ACHN (cell line): ENCODE data around the gene IKZF3.

Experiments used
- DNase-seq: peaks from one replicate; pipeline ENCODE4 v3.0.0-alpha.2; 2015
- in situ Hi-C: cut with HindIII; loops from 2 replicates; pipeline ENCODE4 v1.10.0; 2017; ENCODE audit warnings: low sequenced_read_pairs, low pct_ligation_motif_present, low pct_unique_long_range_greater_than_20kb

IKZF3 gene

DNA sequence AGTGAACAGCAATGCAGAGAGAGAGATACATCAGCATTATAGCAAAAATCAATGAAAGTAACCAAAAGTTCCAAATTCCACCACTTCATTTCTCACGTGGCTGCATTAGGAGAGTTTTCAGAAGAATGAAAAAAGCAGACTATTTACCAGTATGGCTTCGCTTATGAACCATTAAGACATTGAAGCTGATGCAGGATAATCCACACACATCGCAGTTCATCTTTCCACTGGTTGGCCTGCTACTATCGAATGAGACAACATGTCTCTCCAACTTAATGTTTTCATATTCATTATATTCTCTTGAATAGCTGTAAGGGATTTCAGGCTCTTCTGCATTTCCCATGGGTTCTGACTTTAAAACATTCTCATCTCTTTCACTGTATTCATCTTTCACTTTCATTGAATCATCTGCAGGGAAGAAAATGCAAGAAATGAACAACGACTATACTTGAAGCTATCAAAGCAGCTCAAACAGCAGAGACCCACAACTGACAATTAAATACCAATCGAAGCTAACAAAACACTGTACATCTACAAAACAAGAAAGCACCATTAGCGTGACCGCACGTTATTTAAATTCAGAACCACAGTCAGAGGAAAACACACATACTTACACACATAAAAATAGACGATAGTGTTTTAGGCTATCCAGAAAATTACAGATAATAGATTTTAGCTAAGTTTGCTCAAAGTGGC lies 71.4 kb downstream of the IKZF3 start:
- in situ Hi-C loops = no loop called here
- no peak for DNase-seq

- in situ Hi-C loops = no loop called here
- DNase-seq = no peak
Observed at GRCh38 chr17:39791111-39791992, 72.8 kb downstream of the IKZF3 start.

- in situ Hi-C loops = no loop called here
- no peak for DNase-seq
Observed at GRCh38 chr17:39787743-39788484, 76.2 kb downstream of the IKZF3 start.

GRCh38 chr17:39787041-39787440 lies 77.1 kb downstream of the IKZF3 start:
- no peak for DNase-seq
- in situ Hi-C loops = no loop called here

- no peak for DNase-seq
- in situ Hi-C loops = no loop called here
Observed at GRCh38 chr17:39782980-39783379, 81.1 kb downstream of the IKZF3 start.

DNA sequence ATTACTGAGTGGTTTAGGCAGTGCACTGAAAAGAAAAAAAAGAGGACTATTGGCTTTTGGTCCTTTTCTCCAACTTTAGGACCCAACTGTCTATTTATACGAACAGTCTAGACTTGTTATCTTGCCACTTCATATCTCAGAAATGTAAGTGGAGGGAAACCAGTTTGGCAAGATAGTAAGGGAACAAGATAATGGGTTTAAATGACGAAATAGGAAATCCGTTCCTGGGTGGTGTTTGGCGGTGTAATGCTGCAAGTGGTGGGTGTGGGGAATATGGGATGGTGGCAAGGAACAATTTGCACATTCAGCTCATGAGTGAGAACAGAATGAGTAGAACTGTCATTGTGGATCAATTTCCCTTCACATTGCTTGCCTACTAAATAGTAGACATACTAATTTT lies 81.6 kb downstream of the IKZF3 start:
- DNase-seq = no peak
- in situ Hi-C loops = no loop called here

GRCh38 chr17:39781861-39782213 lies 82.3 kb downstream of the IKZF3 start:
- no peak for DNase-seq
- in situ Hi-C loops = no loop called here

- in situ Hi-C loops = no loop called here
- DNase-seq = no peak
Observed at GRCh38 chr17:39781031-39781860, 82.9 kb downstream of the IKZF3 start.

DNA sequence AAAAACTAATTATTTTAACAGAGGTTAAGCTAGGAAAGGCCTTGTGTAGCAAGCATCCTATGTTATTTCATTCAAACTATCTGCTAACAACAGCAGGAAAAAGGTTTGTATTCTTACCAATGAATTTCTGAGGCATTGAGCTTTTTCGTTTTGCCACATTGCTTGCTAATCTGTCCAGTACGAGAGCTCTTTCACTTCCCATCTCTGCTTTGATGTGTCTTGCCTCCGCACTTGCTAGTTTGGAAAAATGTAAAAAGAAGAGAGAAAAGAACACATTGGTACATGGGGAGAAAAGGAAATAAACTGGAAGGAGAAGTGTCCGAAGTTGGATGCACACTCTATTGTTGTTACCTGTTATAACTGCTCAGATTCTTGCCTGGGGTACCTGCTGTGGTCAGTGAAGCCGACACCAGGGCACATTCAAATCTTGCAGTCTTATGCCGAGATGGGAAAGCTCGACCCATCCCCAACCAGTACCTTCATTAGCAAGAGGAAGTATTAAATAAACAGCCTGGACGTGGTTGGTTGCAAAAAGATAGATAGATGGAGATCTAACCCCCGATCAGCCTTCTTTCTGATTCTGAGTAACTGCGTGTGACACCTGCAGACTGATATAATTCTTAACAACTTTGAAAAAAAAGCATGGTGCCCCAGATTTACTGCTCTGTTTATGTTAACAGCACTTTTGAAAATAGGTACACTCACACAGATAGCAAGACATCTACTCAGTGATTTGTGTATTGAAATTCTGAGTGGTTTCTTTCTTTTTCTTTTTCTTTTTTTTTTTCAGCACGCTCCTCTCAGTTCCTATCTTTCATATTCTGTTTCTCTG lies 86.4 kb downstream of the IKZF3 start:
- DNase-seq = no peak
- in situ Hi-C loops = no loop called here

GRCh38 chr17:39776252-39776651 lies 87.9 kb downstream of the IKZF3 start:
- in situ Hi-C loops = no loop called here
- no peak for DNase-seq

GRCh38 chr17:39775031-39775430 lies 89.1 kb downstream of the IKZF3 start:
- in situ Hi-C loops = no loop called here
- DNase-seq = no peak

- in situ Hi-C loops = no loop called here
- DNase-seq = no peak
Observed at GRCh38 chr17:39774047-39774446, 90.1 kb downstream of the IKZF3 start.

- in situ Hi-C loops = no loop called here
Observed at GRCh38 chr17:39772987-39773934, 90.9 kb downstream of the IKZF3 start.

GRCh38 chr17:39772415-39772814 lies 91.7 kb downstream of the IKZF3 start:
- no peak for DNase-seq
- in situ Hi-C loops = no loop called here

More at GRCh38 chr17:39772987-39773934, 90.9 kb downstream of the IKZF3 start:
- DNase-seq = no peak

DNA sequence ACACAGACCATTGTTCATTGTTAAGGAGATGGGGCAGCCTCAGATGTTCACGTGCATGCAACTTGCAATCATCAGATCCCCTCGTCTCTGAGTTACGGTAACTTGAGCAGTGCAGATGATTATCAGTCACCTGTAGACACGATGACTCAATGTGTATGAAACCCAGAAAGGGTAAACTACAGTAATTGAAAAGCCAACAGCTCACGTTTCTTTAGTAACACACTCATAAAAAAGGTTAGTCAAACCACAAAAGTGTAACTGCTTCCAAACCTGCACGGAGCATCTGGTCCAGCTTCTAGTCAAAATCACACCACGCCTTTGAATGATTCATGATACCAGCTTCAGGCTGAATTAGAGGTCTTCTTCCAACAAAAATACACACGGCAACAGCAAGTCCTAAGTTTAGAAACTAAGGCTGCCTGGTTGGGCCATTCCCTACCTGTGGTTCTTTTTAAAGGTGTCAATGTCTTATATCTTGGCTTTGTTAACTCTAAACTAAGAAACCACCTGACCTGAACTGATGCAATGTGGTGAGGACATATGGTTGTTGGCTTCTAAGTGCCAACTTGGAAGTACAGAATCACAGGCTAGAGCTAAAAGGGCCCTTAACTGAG lies 94.0 kb downstream of the IKZF3 start:
- DNase-seq = no peak

GRCh38 chr17:39767147-39767546 lies 97.0 kb downstream of the IKZF3 start:
- no peak for DNase-seq
- in situ Hi-C loops = no loop called here

More for the DNA sequence above, 94.0 kb downstream of the IKZF3 start:
- in situ Hi-C loops = no loop called here
